Measurements from ENCODE around the gene SMTN.

DNA sequence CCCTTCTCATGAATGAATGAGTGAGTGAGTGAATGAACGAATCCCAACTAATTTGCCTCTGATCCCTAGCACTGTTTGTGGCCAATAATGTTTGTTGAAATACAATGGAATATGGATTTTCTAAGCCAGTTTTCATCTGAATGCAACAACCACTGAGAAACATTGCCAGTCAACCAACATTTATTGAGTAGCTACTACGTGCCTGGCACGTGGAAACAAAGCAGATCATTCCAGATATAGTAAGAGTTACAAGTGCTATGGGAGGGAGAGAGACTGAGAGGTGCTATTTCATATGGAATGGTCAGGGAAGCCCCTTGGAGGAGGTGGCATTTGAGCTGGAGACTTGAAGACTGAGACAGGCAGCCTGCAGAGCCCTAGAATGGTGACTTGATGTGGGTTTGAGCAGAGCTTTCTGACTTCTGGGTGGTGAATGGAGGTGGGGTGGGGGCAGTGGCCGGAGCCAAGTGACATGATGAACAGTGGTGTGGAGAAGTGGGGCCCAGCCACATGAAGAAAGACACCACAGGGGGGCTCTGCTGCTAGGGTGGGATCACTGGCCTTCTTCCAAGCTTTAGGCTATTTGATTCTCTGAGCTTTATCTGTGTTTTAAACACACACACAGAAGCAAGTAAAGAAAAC, 35.1 kb upstream of the SMTN start:
- TF ChIP-seq POLR2A (IDR thresholded peaks at IDR 0.05; ENCODE audit: low read depth, low read length), result no peak
- no peak for TF ChIP-seq TAF1 (IDR thresholded peaks at IDR 0.05; ENCODE audit: borderline replicate concordance, low read depth, low read length)
